RWPE1 (cell line): ENCODE data around the gene TBP.
A peak's percentile ranks its signal among the peaks of the same experiment; 100 is the strongest.
"Not testable (repeated sequence)": the region's sequence is repeated elsewhere in the genome, so short reads cannot be mapped to it uniquely, and the experiment has no call there.

ENCODE experiments used
- CTCF ChIA-PET: fragments of 350-600 bp; sonication (Branson Sonifier 250); formaldehyde crosslinking; extraction: SDS; loops from one replicate; lab custom pipeline; 2021; lab: Yijun Ruan, JAX
- POLR2A ChIA-PET: fragments of 400-600 bp; formaldehyde crosslinking; extraction: SDS; loops from one replicate; lab custom pipeline; 2020; ENCODE audit warnings: antibody characterized with exemption; ENCODE audit not compliant: low non-redundant PET; lab: Yijun Ruan, JAX
- DNase-seq: peaks from one replicate; pipeline ENCODE4 v3.0.0; 2012; ENCODE audit warnings: low spot score
- H3K27ac ChIP-seq: fragments of 450-650 bp; 2 replicates; pipeline ENCODE4 v1.5.1; 2017
- TF ChIP-seq, protein P1 (sequence below): fragments of 450-650 bp; conservative IDR thresholded peaks from 2 replicates; pipeline ENCODE4 v1.5.1; 2017; ENCODE audit warnings: low read depth, mild to moderate bottlenecking

The TBP gene

DNA sequence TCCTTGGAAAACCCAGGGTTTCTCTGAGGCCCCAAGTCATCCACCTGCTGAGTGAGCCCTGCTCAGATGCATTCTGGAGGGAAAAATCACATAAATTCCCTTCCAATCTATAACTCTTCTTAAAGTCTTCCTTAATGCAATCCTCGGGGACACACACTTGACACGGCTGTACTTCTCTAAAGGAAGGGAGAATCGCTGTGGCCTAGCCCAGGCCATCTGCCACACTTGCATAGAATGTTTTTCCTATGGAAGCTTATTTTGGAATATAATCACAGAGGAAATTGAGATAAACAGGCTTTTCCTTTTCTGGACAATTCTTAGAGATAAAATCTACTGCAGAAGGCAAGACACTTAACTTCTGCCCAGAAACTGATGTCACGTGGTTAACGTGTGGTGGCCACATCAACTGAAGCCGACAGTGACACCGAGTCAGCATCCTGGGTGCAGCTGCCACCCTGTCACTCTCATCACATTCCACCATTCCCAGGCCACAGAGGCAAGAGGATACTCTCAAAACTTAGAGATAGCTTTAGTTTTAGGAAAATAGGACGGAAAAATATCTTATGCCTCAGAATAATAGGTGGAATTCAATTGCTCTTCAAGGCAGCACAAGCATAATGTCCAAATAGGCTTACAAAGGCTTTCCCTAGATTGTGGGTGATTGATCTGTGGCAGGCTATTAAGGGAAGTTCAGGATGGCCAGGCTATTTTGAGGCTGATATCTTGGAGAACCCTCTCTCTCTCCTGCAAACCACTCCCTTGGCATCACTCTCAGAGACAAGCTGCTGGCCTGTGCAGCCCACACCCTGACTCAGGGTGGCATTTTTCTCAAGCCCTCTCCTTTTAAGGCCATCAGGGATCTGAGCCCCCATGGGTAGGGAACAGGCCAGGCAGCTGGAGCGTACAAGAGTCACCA lies 30.7 kb upstream of the TBP start:
- CTCF ChIA-PET = no interaction called here
- POLR2A ChIA-PET = no interaction called here
- DNase-seq = no peak
- no peak overlapping the region for H3K27ac ChIP-seq
- TF ChIP-seq, protein P1, sequence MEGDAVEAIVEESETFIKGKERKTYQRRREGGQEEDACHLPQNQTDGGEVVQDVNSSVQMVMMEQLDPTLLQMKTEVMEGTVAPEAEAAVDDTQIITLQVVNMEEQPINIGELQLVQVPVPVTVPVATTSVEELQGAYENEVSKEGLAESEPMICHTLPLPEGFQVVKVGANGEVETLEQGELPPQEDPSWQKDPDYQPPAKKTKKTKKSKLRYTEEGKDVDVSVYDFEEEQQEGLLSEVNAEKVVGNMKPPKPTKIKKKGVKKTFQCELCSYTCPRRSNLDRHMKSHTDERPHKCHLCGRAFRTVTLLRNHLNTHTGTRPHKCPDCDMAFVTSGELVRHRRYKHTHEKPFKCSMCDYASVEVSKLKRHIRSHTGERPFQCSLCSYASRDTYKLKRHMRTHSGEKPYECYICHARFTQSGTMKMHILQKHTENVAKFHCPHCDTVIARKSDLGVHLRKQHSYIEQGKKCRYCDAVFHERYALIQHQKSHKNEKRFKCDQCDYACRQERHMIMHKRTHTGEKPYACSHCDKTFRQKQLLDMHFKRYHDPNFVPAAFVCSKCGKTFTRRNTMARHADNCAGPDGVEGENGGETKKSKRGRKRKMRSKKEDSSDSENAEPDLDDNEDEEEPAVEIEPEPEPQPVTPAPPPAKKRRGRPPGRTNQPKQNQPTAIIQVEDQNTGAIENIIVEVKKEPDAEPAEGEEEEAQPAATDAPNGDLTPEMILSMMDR = no peak

DNA sequence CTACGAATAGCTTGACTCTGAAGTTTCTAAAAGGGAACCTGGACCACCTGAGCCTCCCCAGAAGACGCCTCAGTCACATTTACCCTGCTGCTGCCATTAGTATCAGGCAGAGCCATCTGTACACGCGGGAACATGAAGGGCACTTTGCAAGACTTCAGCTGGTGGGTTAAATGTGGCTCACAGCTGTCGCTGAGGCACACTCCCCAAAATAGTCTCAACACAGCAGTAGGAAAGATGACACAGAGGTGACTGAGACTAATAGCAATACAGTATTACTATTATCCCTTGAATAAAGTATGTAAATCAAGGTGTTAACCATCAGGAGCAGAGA lies 30.0 kb upstream of the TBP start:
- no peak overlapping the region for H3K27ac ChIP-seq
- TF ChIP-seq, protein P1 = no peak
- CTCF ChIA-PET = no interaction called here
- DNase-seq = no peak
- POLR2A ChIA-PET = no interaction called here

- DNase-seq = no peak
- ChIA-PET POLR2A (no interaction called here), CTCF (interaction anchor here (0.6 kb wide), 2 partner anchors 271 to 695 kb away, joined by 3 to 5 read pairs; no protein-coding TSS in a partner anchor)
- no peak overlapping the region for H3K27ac ChIP-seq
- TF ChIP-seq, protein P1 = no peak
These were observed 28.4 kb upstream of the TBP start for GRCh38 chr6:170525795-170526194.

- CTCF ChIA-PET = interaction anchor here (0.7 to 3.3 kb wide), 3 partner anchors 54 to 696 kb away, joined by 3 to 8 read pairs (median 3); no protein-coding TSS in a partner anchor
- DNase-seq, H3K27ac ChIP-seq, POLR2A ChIA-PET: not testable (repeated sequence)
These were observed 26.2 kb upstream of the TBP start for GRCh38 chr6:170527995-170528394.

GRCh38 chr6:170529839-170530469 lies 24.2 kb upstream of the TBP start:
- TF ChIP-seq, protein P1 = peak; percentile 90
- POLR2A ChIA-PET = no interaction called here
- peak overlapping the region; percentile 28; the same call in 1 of the 2 replicates for H3K27ac ChIP-seq
- CTCF ChIA-PET = interaction anchor here (0.6 to 3.7 kb wide), 8 partner anchors 13 to 1635 kb away, joined by 3 to 17 read pairs (median 4); no protein-coding TSS in a partner anchor
- DNase-seq = peak; percentile 79

DNA sequence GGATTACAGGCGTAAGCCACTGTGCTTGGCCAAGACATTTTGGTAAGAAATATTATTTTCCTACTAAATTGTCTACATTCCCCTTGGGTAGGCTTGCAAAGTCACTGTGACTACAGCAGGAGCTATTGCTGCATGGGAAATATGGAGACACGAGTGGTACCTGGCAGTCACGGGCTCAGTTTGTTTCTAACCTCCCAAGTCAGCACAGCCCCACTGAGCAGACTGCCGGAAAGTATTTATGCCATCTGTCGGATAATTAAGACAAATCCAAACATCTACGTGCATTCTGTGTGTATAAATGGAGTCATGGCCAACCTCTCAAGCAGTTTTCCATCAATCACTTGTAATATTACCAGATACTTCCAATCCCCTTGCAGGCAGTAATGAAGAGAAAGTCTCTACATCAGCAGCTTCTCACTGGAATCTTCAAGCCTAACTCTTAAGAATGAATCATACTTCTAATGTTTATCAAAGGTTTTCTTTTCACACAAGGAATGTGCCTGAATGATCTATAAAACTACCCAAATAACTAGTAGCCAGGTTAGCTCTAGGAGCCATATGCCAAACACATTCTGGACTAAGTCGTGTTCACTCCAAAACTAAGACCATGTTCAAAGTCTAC lies 21.2 kb upstream of the TBP start:
- H3K27ac ChIP-seq = no peak overlapping the region
- POLR2A ChIA-PET = no interaction called here
- TF ChIP-seq, protein P1 = no peak
- CTCF ChIA-PET = no interaction called here
- DNase-seq = no peak
